NT2/D1 (cell line): Measurements from ENCODE around the gene CYP39A1.

Source experiments
- SUZ12 ChIP-seq: IDR thresholded peaks from 2 replicates; pipeline ENCODE4 v1.6.1; 2011; ENCODE audit not compliant: insufficient read length, insufficient read depth; ENCODE audit errors: extremely low read depth
- YY1 ChIP-seq: IDR thresholded peaks from 2 replicates; pipeline ENCODE4 v1.6.1; 2011; ENCODE audit not compliant: insufficient read length, insufficient read depth
- ZNF274 ChIP-seq: IDR thresholded peaks from 2 replicates; pipeline ENCODE4 v1.6.1; 2011; ENCODE audit warnings: mild to moderate bottlenecking, low read depth, low read length

GRCh38 chr6:46549155-46549554 lies 103.5 kb downstream of the CYP39A1 start:
- no peak for TF ChIP-seq YY1
- TF ChIP-seq SUZ12 = no peak
- no peak for TF ChIP-seq ZNF274
